IMR-90 (cell line): Measurements from ENCODE around the gene SLC37A4. TPM values are rescaled to one million over a fixed set of nuclear protein-coding genes. Genes with fewer than 3 reads are reported as not detected.

Experiments
- ATAC-seq: fragments of 200-7000 bp; cut with Tn5 transposase; 2 replicates; pipeline ENCODE4 v1.9.1; 2020; ENCODE audit warnings: low read depth, mild to moderate bottlenecking, moderate library complexity
- BruUV-seq: library from RNA; stranded (reverse); fragments of 400-500 nt; replicated peaks from 2 replicates; lab custom pipeline; 2021; lab: Mats Ljungman, UMichigan
- CTCF ChIA-PET: fragments of 300-600 bp; formaldehyde crosslinking; extraction: SDS; loops from one replicate; lab custom pipeline; 2021; ENCODE audit warnings: antibody characterized with exemption; lab: Yijun Ruan, JAX
- POLR2A ChIA-PET: fragments of 300-600 bp; sonication (Branson Sonifier 250); formaldehyde crosslinking; loops from one replicate; lab custom pipeline; 2022; ENCODE audit warnings: antibody characterized with exemption; ENCODE audit not compliant: unreplicated experiment; lab: Charles Lee
- DNase-seq: peaks from one replicate; pipeline ENCODE4 v3.0.0; 2013
- H2AFZ ChIP-seq: replicated peaks from 2 replicates; pipeline ENCODE3; 2013; ENCODE audit warnings: low read length, mild to moderate bottlenecking; ENCODE audit not compliant: poor library complexity
- H2AK5ac ChIP-seq: 2 replicates; pipeline ENCODE4 v1.6.1; 2013; ENCODE audit warnings: low read depth, low read length, inconsistent platforms
- H2AK9ac ChIP-seq: replicated peaks from 2 replicates; pipeline ENCODE3; 2013; ENCODE audit warnings: mild to moderate bottlenecking, low read depth, low read length, moderate library complexity; ENCODE audit not compliant: poor library complexity
- H2BK120ac ChIP-seq: 2 replicates; pipeline ENCODE4 v1.6.1; 2013; ENCODE audit warnings: low read depth, low read length, inconsistent platforms
- H2BK15ac ChIP-seq: 3 replicates; pipeline ENCODE4 v1.6.1; 2013; ENCODE audit warnings: low read depth, low read length, inconsistent platforms
- H2BK20ac ChIP-seq: 2 replicates; pipeline ENCODE4 v1.6.1; 2013; ENCODE audit warnings: low read depth, mild to moderate bottlenecking, inconsistent platforms, low read length, moderate library complexity
- H2BK5ac ChIP-seq: 2 replicates; pipeline ENCODE4 v1.6.1; 2013; ENCODE audit warnings: mild to moderate bottlenecking, low read depth, low read length, inconsistent platforms; ENCODE audit not compliant: poor library complexity, severe bottlenecking
- H3K14ac ChIP-seq: replicated peaks from 2 replicates; pipeline ENCODE4 v1.6.1; 2013; ENCODE audit warnings: low read depth, low read length, inconsistent platforms
- H3K18ac ChIP-seq: 2 replicates; pipeline ENCODE4 v1.6.1; 2013; ENCODE audit warnings: low read depth, low read length, control low read depth
- H3K23ac ChIP-seq: 2 replicates; pipeline ENCODE4 v1.6.1; 2013; ENCODE audit warnings: low read depth, low read length, inconsistent platforms
- H3K27ac ChIP-seq: 2 replicates; pipeline ENCODE4 v1.5.1; 2013; ENCODE audit warnings: mild to moderate bottlenecking, control low read depth, low read length; ENCODE audit not compliant: insufficient read depth
- H3K27me3 ChIP-seq: 2 replicates; pipeline ENCODE4 v1.6.1; 2013; ENCODE audit warnings: low read length; ENCODE audit not compliant: control insufficient read depth, insufficient read depth
- H3K36me3 ChIP-seq: 2 replicates; pipeline ENCODE4 v1.6.1; 2013; ENCODE audit warnings: low read length, mixed read lengths; ENCODE audit not compliant: control insufficient read depth, insufficient read depth
- H3K4ac ChIP-seq: 2 replicates; pipeline ENCODE4 v1.6.1; 2013; ENCODE audit warnings: low read depth, low read length, inconsistent platforms
- H3K4me1 ChIP-seq: 2 replicates; pipeline ENCODE4 v1.6.1; 2013; ENCODE audit warnings: low read length, mixed read lengths; ENCODE audit not compliant: control insufficient read depth, insufficient read depth
- H3K4me2 ChIP-seq: 2 replicates; pipeline ENCODE4 v1.6.1; 2013; ENCODE audit warnings: low read depth, mild to moderate bottlenecking, control low read depth, low read length, moderate library complexity
- H3K4me3 ChIP-seq: 2 replicates; pipeline ENCODE4 v1.5.1; 2013; ENCODE audit warnings: low read depth, mild to moderate bottlenecking, control low read depth, low read length, moderate library complexity; ENCODE audit not compliant: insufficient read depth
- H3K56ac ChIP-seq: 2 replicates; pipeline ENCODE4 v1.6.1; 2013; ENCODE audit warnings: low read length, inconsistent platforms; ENCODE audit not compliant: insufficient read depth; ENCODE audit errors: extremely low read depth
- H3K79me1 ChIP-seq, 2 experiments: 2 replicates each; pipeline ENCODE4 v1.6.1; 2013; ENCODE audit warnings: low read length in 2 of 2, inconsistent platforms in 1 of 2, low read depth in 1 of 2
- H3K9ac ChIP-seq: 2 replicates; pipeline ENCODE4 v1.6.1; 2013; ENCODE audit warnings: low read depth, low read length, control low read depth
- H3K9me1 ChIP-seq: 2 replicates; pipeline ENCODE4 v1.6.1; 2013; ENCODE audit warnings: low read length, inconsistent platforms; ENCODE audit not compliant: insufficient read depth
- H3K9me3 ChIP-seq: 2 replicates; pipeline ENCODE4 v1.6.1; 2013; ENCODE audit warnings: low read length; ENCODE audit not compliant: control insufficient read depth, insufficient read depth
- H4K20me1 ChIP-seq: 2 replicates; pipeline ENCODE4 v1.6.1; 2013; ENCODE audit warnings: low read length, inconsistent platforms; ENCODE audit not compliant: insufficient read depth
- H4K5ac ChIP-seq: 2 replicates; pipeline ENCODE4 v1.6.1; 2013; ENCODE audit warnings: mild to moderate bottlenecking, low read depth, low read length, control low read depth
- H4K8ac ChIP-seq, 2 experiments: 2 replicates each; pipeline ENCODE4 v1.6.1; 2013; ENCODE audit warnings: low read depth in 2 of 2, low read length in 2 of 2, control low read depth in 1 of 2, inconsistent platforms in 1 of 2
- H4K91ac ChIP-seq: 2 replicates; pipeline ENCODE4 v1.6.1; 2013; ENCODE audit warnings: low read depth, low read length, inconsistent platforms; ENCODE audit not compliant: insufficient read depth
- BHLHE40 ChIP-seq: fragments of 150-350 bp; IDR thresholded peaks from 2 replicates; pipeline ENCODE4 v1.6.1; 2016; ENCODE audit warnings: mild to moderate bottlenecking, low read depth, low read length
- WGBS, 2 experiments: methylation state at CpG; one replicate each; pipeline versions ENCODE4 v1.1.5 to v1.1.7; 2013; ENCODE audit warnings: missing lambda C conversion rate in 2 of 2; ENCODE audit not compliant: insufficient read length in 1 of 2; ENCODE audit errors: extremely low coverage in 2 of 2; 5-methylcytosine and 5-hydroxymethylcytosine counted together
- dilution Hi-C: fragments of 300-500 bp; cut with HindIII; formaldehyde crosslinking; loops from one replicate; pipeline ENCODE4 v1.14.3; 2018; ENCODE audit warnings: low sequenced_read_pairs; ENCODE audit not compliant: unreplicated experiment
- in situ Hi-C: fragments of 300-500 bp; cut with MboI; formaldehyde crosslinking; loops from 3 replicates; pipeline ENCODE4 v1.14.3; 2019; ENCODE audit warnings: low sequenced_read_pairs, inconsistent platforms, mixed read lengths
- intact Hi-C: fragments of 100-400 bp; cut with micrococcal nuclease; formaldehyde crosslinking; loops from 2 replicates; pipeline ENCODE4 v1.10.0; 2022
- polyA plus RNA-seq, 3 experiments: library from polyadenylated mRNA; depleted of rRNA; stranded (reverse); fragments of >200 nt; gene quantifications; 2 replicates each; pipeline ENCODE4 v1.2.3, GENCODE V29; 2012; ENCODE audit warnings: low replicate concordance in 1 of 3
- total RNA-seq: library from RNA; depleted of rRNA; stranded (reverse); fragments of >200 nt; gene quantifications from 2 replicates; pipeline ENCODE4 v1.2.3, GENCODE V29; 2012

SLC37A4 gene
- total and polyA plus RNA-seq, 2 of the 4 experiments (the other 2 are of a cell fraction) = 7.5 to 14.3 TPM

DNA sequence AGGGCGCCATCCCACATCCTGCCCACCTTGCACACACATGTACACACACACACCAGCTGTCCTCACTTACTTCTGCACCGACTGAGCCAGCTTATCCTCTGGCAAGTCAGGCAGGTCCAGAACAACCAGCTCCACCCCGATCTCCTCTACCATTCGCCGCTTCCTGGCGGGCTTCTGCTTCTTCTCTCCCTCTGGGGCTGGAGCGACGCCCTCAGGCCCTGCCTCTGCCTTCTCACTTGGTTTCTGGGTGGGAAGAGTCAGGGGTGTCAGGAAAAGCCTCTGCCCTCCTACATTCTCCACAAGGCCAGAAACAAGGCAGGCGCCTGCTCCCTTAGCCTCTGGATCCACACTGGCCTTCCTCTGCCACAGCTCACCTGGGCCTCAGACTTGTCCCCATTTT lies 18.0 kb upstream of the SLC37A4 start:
- no peak for TF ChIP-seq BHLHE40
- BruUV-seq = no TSS peak

More for the DNA sequence above, 18.0 kb upstream of the SLC37A4 start:
- no peak overlapping the region for H2BK15ac ChIP-seq
- no peak overlapping the region for H2AK5ac ChIP-seq
- no peak overlapping the region for H2BK20ac ChIP-seq
- H2BK5ac ChIP-seq = no peak overlapping the region
- H2AFZ ChIP-seq = no peak overlapping the region
- no peak overlapping the region for H3K4ac ChIP-seq
- no peaks in the 10 kb centered on the region for H3K27me3 ChIP-seq
- no peak overlapping the region for H2AK9ac ChIP-seq
- no peak overlapping the region for H3K27ac ChIP-seq
- DNase-seq (no peak), ATAC-seq (no peak)
- H3K79me1 ChIP-seq = peaks cover 0 to 14% of the 10 kb centered on the region in 2 experiments; a peak in 3 of 4 replicates
- H4K20me1 ChIP-seq = no peaks in the 10 kb centered on the region; the same call in 1 of the 2 replicates
- no peak overlapping the region for H3K56ac ChIP-seq
- peaks cover 74% of the 10 kb centered on the region for H3K36me3 ChIP-seq
- no peaks in the 10 kb centered on the region for H3K4me1 ChIP-seq
- H3K4me2 ChIP-seq = no peak overlapping the region
- H2BK120ac ChIP-seq = no peak overlapping the region
- in situ Hi-C loops = no loop called here
- no peak overlapping the region for H3K23ac ChIP-seq
- no peak overlapping the region for H3K18ac ChIP-seq
- H4K5ac ChIP-seq = no peak overlapping the region
- H3K9me3 ChIP-seq = no peaks in the 10 kb centered on the region
- CTCF ChIA-PET = no interaction called here
- H3K9ac ChIP-seq = no peak overlapping the region
- intact Hi-C loops = no loop called here
- POLR2A ChIA-PET = no interaction called here
- H4K91ac ChIP-seq = no peak overlapping the region
- dilution Hi-C loops = no loop called here
- H3K9me1 ChIP-seq = no peaks in the 10 kb centered on the region
- H4K8ac ChIP-seq = no peak overlapping the region
- no peak overlapping the region for H3K4me3 ChIP-seq
- WGBS, 2 experiments = no CpG with 5 or more reads among the region's 9 CpGs
- no peak overlapping the region for H3K14ac ChIP-seq
